ENCODE measurements around the gene MGMT.

DNA sequence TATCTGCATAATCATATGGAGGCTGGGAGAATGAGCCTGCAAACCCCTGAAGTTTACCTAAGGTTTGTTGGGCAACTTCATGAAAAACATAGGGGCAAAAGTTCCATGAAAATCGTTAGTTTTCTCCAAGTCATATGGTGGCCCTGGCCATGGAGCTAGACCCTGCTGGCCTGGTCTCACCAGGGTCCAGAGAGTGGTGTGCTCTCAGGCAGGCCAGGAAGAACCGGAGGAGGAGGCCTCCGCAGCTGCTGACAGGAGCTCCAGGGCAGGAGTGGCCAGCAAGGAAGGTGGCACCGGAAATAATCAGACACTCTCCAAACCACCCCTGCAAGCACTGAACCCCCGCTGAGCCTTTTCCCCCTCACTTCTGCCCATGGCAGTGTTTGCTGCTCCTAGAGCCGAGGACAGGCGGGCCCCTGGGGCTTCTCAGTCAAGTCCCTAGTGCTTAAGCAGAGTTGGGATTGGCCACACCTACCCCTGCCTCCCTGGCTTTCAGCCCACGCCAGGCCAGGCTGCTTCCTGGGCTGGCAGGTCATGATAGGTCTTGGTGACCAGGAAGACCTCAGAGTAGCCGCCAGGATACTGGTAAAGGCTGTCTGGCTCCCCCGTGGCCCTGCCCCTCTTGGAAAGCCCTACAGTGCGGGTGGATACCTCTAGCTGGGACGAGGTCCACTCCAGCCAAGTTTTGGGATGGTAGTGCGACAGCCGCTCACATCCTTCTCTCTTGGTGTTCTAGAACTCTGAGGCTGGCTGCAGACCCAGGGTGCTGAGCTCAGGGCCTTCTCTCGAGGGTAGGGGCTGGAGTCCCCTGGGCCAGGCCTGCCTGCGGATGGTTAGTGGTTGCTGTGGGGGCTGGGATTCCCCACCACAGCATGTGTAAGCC lies 242.8 kb downstream of the MGMT start:
- TF ChIP-seq CTCF (IDR thresholded peaks at IDR 0.05; ENCODE audit: extremely low read depth in 1 of 2, insufficient read depth in 1 of 2, low read depth in 1 of 2, low read length in 2 of 2) (no peak), POLR2A (IDR thresholded peaks at IDR 0.05; ENCODE audit: low read depth, low read length) (no peak), MYC (IDR thresholded peaks at IDR 0.05; ENCODE audit: low read depth, low read length) (no peak), EZH2 (IDR thresholded peaks at IDR 0.05; ENCODE audit: borderline replicate concordance, low read depth, low read length, severe bottlenecking) (no peak)
- TF ChIP-seq, protein P1, sequence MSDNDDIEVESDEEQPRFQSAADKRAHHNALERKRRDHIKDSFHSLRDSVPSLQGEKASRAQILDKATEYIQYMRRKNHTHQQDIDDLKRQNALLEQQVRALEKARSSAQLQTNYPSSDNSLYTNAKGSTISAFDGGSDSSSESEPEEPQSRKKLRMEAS (IDR thresholded peaks at IDR 0.05; ENCODE audit: insufficient read depth, insufficient read length), result no peak
